Gastrocnemius medialis (tissue), 4 donors: ENCODE results near the gene TRAPPC8. TPM values are rescaled to one million over a fixed set of nuclear protein-coding genes. Genes with fewer than 3 reads are reported as not detected.
"Not testable (repeated sequence)": the region's sequence is repeated elsewhere in the genome, so short reads cannot be mapped to it uniquely, and the experiment has no call there.

Source experiments
- ATAC-seq, 2 donors: fragments of 150-250 bp; one replicate each; pipeline ENCODE4 v1.9.1; 2016
- DNase-seq, 2 donors: peaks; one replicate each; pipeline ENCODE4 v3.0.0-alpha.2; 2019
- H3K27ac ChIP-seq, 4 donors: fragments of 200-600 bp; sonication (generic); 1 replicate in 1 of 4; 2 replicates in 3 of 4; pipeline ENCODE4 v1.5.1; 2016 to 2018; ENCODE audit warnings: mild to moderate bottlenecking in 2 of 4, moderate library complexity in 1 of 4
- H3K27me3 ChIP-seq, 3 donors: fragments of 200-600 bp; sonication (generic) in 2 of 3; 1 replicate in 1 of 3; 2 replicates in 2 of 3; pipeline versions ENCODE4 v1.5.1 to v1.6.0; 2016 to 2019; ENCODE audit warnings: mild to moderate bottlenecking in 1 of 3, moderate library complexity in 1 of 3
- H3K36me3 ChIP-seq, 2 donors: fragments of 200-600 bp; sonication (generic) in 1 of 2; one replicate each; pipeline ENCODE4 v1.5.1; 2017 to 2018
- H3K4me1 ChIP-seq, 2 donors: fragments of 200-600 bp; sonication (generic) in 1 of 2; one replicate each; pipeline ENCODE4 v1.5.1; 2016 to 2017; ENCODE audit warnings: mild to moderate bottlenecking in 2 of 2
- H3K4me3 ChIP-seq, 4 donors: fragments of 200-600 bp; sonication (generic) in 3 of 4; 1 replicate in 1 of 4; 2 replicates in 3 of 4; pipeline ENCODE4 v1.5.1; 2016 to 2019; ENCODE audit warnings: mild to moderate bottlenecking in 2 of 4
- H3K9me3 ChIP-seq, 3 donors: fragments of 200-600 bp; sonication (generic) in 2 of 3; 1 replicate in 1 of 3; 2 replicates in 2 of 3; pipeline ENCODE4 v1.5.1; 2016 to 2019
- POLR2A ChIP-seq, 2 donors: fragments of 450-650 bp; IDR thresholded peaks; one replicate each; pipeline ENCODE4 v1.6.1; 2017; ENCODE audit warnings: antibody characterized with exemption in 2 of 2, mild to moderate bottlenecking in 2 of 2, moderate library complexity in 2 of 2
- in situ Hi-C, 4 donors: fragments of 200-750 bp; cut with MboI; loops; one replicate each; pipeline versions ENCODE4 v1.15.0 to v1.8.0; 2017; ENCODE audit warnings: low sequenced_read_pairs in 4 of 4
- intact Hi-C: fragments of 100-400 bp; cut with DNase I; formaldehyde crosslinking; loops from one replicate; pipeline ENCODE4 v1.15.1; 2023; ENCODE audit warnings: low total_unique reads
- total RNA-seq, 4 donors: library from RNA; depleted of rRNA; stranded (reverse); fragments of >200 nt; gene quantifications; one replicate each; pipeline versions ENCODE4 v1.1.0 to v1.2.3, GENCODE V29; 2016
- TF ChIP-seq, protein P1 (sequence below), 5 experiments: fragments of 450-650 bp in 3 of 5; fragments of 200-600 bp in 2 of 5; sonication (generic) in 2 of 5; IDR thresholded peaks in 4 of 5; conservative IDR thresholded peaks in 1 of 5; 1 replicate in 4 of 5; 2 replicates in 1 of 5; pipeline ENCODE4 v1.5.1; 2016 to 2019; ENCODE audit warnings: antibody characterized with exemption in 5 of 5, mild to moderate bottlenecking in 3 of 5, moderate library complexity in 3 of 5

TRAPPC8 gene
- total RNA-seq, 4 donors from 2014 or later = 29.8 to 40.7 (median 39.1) TPM

DNA sequence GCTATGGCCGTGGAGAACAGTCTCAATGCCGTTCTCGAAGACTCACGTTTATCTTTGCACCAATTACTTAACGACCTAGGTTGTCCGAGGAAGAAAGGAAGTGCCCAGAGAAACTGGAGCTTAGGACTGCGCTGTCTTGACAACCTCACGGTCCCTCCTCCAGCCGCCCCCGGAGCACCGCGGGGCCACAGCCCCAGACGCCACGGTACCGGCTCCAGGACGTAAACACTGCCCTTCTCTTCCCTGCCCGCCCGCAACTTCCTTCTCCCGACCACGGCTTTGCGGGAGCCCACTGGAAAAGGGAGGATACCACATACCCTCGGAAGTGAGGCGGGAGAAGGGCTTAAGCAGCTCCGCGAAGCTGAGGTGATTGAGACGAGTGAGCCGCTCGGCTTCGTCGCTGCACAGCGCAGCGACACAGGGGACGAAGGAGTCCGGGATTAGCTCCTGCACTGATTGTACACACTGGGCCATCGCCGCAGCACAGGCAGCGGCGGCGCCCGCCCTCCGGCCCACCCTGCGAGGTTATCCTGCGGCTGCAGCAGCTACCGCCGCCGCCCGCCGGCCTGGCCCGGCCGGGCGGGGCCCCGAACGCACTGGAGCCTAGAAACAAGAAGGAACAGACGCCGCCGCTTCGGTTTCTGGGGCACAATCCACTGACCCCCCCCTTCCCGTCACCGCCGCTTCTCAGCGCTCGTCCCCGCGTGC is 483 bp downstream of the TRAPPC8 start:
- H3K4me1 ChIP-seq = peaks cover 37 to 38% of the 10 kb centered on the region in 2 donors
- peak overlapping the region; percentile 86 to 97 (median 96) for H3K27ac ChIP-seq
- peak overlapping the region; percentile 79 to 98 (median 84) for H3K4me3 ChIP-seq
- intact Hi-C loops (loop anchor here (5.0 kb wide), 2 partner anchors 255 to 530 kb away; partner anchors contain the start of gene GAREM1), in situ Hi-C loops (loop anchor here in 2 of 4 donors (10.0 to 25.0 kb wide), 2 partner anchors 145 to 152 kb away; partner anchors contain the start of gene RNF138 (in 2 of the 2))
- peak; percentile 3 to 22 for DNase-seq
- no peaks in the 10 kb centered on the region for H3K36me3 ChIP-seq
- H3K9me3 ChIP-seq = no peaks in the 10 kb centered on the region
- peak; percentile 51 to 58 for ATAC-seq
- no peaks in the 10 kb centered on the region for H3K27me3 ChIP-seq
- TF ChIP-seq, protein P1, sequence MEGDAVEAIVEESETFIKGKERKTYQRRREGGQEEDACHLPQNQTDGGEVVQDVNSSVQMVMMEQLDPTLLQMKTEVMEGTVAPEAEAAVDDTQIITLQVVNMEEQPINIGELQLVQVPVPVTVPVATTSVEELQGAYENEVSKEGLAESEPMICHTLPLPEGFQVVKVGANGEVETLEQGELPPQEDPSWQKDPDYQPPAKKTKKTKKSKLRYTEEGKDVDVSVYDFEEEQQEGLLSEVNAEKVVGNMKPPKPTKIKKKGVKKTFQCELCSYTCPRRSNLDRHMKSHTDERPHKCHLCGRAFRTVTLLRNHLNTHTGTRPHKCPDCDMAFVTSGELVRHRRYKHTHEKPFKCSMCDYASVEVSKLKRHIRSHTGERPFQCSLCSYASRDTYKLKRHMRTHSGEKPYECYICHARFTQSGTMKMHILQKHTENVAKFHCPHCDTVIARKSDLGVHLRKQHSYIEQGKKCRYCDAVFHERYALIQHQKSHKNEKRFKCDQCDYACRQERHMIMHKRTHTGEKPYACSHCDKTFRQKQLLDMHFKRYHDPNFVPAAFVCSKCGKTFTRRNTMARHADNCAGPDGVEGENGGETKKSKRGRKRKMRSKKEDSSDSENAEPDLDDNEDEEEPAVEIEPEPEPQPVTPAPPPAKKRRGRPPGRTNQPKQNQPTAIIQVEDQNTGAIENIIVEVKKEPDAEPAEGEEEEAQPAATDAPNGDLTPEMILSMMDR (IDR thresholded peaks at IDR 0.05 in 4 of 5, conservative IDR thresholded peaks at IDR 0.05 in 1 of 5) = no peak
- TF ChIP-seq POLR2A (IDR thresholded peaks at IDR 0.05) = no peak

DNA sequence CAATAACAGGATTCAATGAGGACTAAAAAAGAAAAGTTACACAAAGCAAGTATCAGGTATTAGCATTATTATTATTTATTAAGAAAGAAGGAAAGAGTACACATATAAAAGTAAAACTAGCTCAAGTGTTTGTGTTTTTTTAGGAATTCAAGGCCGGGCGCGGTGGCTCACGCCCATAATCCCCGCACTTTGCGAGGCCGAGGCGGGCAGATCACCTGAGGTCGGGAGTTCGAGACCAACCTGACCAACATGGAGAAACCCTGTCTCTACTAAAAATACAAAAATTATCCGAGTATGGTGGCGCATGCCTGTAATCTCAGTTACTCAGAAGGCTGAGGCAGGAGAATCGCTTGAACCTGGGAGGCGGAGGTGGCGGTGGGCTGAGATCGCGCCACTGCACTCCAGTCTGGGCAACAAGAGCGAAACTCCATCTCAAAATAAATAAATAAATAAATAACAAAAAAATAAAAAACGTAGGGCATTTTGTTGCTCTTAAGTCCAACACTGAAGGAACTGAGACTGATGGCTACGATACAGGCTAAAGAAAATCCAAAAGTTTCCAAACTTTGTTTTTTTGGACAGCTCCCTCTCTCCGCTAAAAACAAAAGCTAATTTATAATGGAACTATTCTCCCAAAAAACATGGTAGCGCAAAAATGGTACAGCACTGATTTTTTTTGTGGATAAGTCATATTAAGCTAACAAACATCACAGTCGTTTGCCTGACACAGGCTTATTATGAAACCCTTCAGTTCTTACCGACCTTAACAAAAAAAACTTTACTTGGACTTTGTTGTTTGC is 1.7 kb downstream of the TRAPPC8 start:
- Histone ChIP-seq H3K27ac (peak overlapping the region in 3 of 4 donors; percentile 86 to 97 (median 94)), H3K4me1 (peaks cover 37 to 38% of the 10 kb centered on the region in 2 donors), H3K4me3 (peak overlapping the region; percentile 79 to 98 (median 84)), H3K27me3 (no peaks in the 10 kb centered on the region), H3K36me3 (no peaks in the 10 kb centered on the region), H3K9me3 (no peaks in the 10 kb centered on the region)
- DNase-seq (no peak), ATAC-seq (no peak)
- TF ChIP-seq POLR2A (IDR thresholded peaks at IDR 0.05) = no peak
- TF ChIP-seq, protein P1 (IDR thresholded peaks at IDR 0.05 in 4 of 5, conservative IDR thresholded peaks at IDR 0.05 in 1 of 5) = no peak
- in situ Hi-C loops (loop anchor here in 2 of 4 donors (10.0 to 25.0 kb wide), 2 partner anchors 146 to 154 kb away; partner anchors contain the start of gene RNF138 (in 2 of the 2)), intact Hi-C loops (loop anchor here (5.0 kb wide), 2 partner anchors 254 to 531 kb away; partner anchors contain the start of gene GAREM1)

DNA sequence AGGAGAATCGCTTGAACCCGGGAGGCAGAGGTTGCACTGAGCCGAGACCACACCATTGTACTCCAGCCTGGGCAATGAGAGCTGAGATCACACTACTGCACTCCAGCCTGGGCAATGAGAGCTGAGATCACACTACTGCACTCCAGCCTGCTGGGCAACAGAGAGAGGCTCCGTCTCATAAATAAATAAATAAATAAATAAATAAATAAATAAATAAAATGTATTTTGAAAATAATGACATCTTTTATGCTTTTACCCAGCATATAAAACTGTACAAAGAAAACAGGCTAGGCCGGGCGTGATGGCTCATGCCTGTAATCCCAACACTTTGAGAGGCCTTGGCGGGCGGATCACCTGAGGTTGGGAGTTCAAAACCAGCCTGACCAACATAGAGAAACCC is 8.2 kb downstream of the TRAPPC8 start:
- ATAC-seq, intact Hi-C loops, DNase-seq, H3K27ac ChIP-seq, H3K4me3 ChIP-seq, H3K27me3 ChIP-seq, H3K9me3 ChIP-seq: not testable (repeated sequence)
- Histone ChIP-seq H3K36me3 (peaks cover 0 to 12% of the 10 kb centered on the region in 2 donors), H3K4me1 (peaks cover 10 to 17% of the 10 kb centered on the region in 2 donors)
- in situ Hi-C loops = loop anchor here in 1 of 4 donors (25.0 kb wide), 1 partner anchor 153 kb away; the partner anchor contains the start of gene RNF138

DNA sequence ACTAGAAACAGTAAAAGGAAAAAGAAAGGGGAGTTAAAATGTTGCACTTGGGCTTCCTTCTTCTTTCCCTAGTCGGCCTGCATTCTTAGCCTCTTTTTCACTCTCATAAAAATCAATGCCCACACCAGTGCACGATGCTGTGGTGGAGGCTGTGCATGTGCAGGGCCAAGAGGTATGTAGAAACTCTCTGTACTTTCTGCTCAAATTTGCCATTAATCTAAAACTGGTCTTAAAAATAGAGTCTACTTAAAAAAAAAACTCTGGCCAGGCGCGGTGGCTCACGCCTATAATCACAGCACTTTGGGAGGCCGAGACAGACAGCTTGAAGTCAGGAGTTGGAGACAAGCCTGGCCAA is 11.1 kb downstream of the TRAPPC8 start:
- in situ Hi-C loops (loop anchor here in 1 of 4 donors (25.0 kb wide), 1 partner anchor 155 kb away; the partner anchor contains the start of gene RNF138), intact Hi-C loops (no loop called here)
- no peaks in the 10 kb centered on the region for H3K4me1 ChIP-seq
- H3K4me3 ChIP-seq = no peak overlapping the region
- H3K27me3 ChIP-seq = no peaks in the 10 kb centered on the region
- peaks cover 0 to 16% of the 10 kb centered on the region in 2 donors for H3K36me3 ChIP-seq
- ATAC-seq (no peak), DNase-seq (no peak)
- TF ChIP-seq POLR2A (IDR thresholded peaks at IDR 0.05) = no peak
- H3K27ac ChIP-seq = no peak overlapping the region
- no peaks in the 10 kb centered on the region for H3K9me3 ChIP-seq

DNA sequence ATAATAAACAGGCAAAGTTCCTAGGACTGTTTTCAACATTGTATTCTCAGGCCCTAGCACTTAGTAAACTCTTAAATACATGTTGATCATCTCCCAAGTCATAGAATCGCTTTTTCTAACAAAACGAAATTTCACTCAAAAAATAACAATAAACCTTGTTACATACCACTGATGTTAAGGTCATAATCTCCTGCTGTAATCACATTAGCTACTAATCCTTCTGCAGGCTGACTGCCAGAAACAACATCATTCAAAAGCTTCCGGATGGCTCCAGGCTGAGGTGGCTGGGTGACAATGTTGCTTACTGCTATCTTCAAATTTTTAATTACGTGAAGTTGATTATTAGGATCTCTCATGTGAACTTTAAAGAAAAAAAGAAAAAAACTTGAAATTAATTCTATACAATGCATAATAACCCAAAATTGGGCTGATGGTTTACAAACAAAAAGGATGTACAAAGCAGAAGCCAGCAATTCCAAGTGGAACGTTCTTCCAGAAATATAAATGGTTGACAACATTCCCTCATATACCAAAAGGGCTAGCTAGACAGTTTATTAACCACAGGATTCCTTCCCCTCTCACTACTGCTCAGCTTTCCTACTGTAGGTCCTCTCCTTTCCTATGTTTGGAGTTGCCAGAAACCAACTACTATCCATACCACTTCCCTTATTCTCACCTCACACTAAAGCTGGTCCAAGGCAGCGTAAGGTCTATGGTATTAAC is 11.6 kb downstream of the TRAPPC8 start:
- Histone ChIP-seq H3K9me3 (no peaks in the 10 kb centered on the region), H3K4me1 (no peaks in the 10 kb centered on the region), H3K27me3 (no peaks in the 10 kb centered on the region), H3K27ac (no peak overlapping the region), H3K4me3 (no peak overlapping the region), H3K36me3 (peaks cover 0 to 21% of the 10 kb centered on the region in 2 donors)
- DNase-seq = no peak
- intact Hi-C loops (no loop called here), in situ Hi-C loops (loop anchor here in 1 of 4 donors (25.0 kb wide), 1 partner anchor 156 kb away; the partner anchor contains the start of gene RNF138)
- no peak for TF ChIP-seq POLR2A (IDR thresholded peaks at IDR 0.05)
- TF ChIP-seq, protein P1 (IDR thresholded peaks at IDR 0.05 in 4 of 5, conservative IDR thresholded peaks at IDR 0.05 in 1 of 5) = no peak
- no peak for ATAC-seq
